GM10266 (cell line): ENCODE data around the gene SEC61A1.

Source experiments
- DNase-seq: peaks from one replicate; pipeline ENCODE4 v3.0.0; 2012; ENCODE audit errors: extremely low spot score
- CTCF ChIP-seq: IDR thresholded peaks from 2 replicates; pipeline ENCODE4 v1.5.1; 2012; ENCODE audit warnings: mild to moderate bottlenecking, low read depth; ENCODE audit not compliant: control insufficient read depth, insufficient read depth; ENCODE audit errors: missing control alignments

SEC61A1 gene

DNA sequence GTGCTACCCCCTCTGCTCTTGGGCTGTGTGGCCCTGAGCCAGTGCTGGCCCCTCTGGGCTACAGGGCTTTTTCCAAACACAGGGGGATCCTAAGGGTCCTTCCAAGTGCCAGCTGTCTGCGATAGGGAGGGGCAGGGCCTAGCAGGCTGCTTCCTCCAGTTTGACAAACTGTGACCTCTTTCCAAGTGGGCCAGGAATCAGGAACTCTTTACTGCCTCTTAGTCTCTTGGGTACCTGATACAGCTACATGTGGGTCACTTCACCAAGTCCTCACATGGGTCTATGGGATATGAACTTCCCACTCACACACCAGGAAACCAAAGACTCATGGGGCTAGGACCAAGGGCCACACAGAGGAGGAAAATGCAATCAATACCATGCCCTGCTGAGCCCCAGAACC is 25.4 kb downstream of the SEC61A1 start:
- TF ChIP-seq CTCF = no peak
- DNase-seq = no peak

- DNase-seq = no peak
- TF ChIP-seq CTCF = no peak
Observed at GRCh38 chr3:128078322-128078721, 26.1 kb downstream of the SEC61A1 start.

DNA sequence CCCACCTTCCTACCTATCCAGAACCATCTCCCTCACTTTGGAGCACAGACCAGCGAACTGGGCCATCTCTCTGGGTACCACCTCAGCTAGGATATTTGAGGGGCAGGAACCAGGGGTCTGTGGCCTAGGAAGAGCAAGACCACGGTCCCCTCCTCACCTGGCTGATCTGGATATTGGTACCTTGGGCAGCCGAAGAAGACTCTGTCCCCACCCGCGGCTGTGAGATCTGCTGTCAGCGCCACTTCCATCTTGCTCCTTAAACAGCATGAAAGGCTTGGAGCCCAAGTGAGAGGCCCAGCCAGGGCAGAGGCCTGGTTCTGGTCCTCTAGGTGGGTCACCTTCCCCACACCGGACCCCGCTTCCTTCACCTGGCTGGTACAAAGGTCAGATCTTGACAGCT is 26.6 kb downstream of the SEC61A1 start:
- no peak for TF ChIP-seq CTCF
- no peak for DNase-seq

DNA sequence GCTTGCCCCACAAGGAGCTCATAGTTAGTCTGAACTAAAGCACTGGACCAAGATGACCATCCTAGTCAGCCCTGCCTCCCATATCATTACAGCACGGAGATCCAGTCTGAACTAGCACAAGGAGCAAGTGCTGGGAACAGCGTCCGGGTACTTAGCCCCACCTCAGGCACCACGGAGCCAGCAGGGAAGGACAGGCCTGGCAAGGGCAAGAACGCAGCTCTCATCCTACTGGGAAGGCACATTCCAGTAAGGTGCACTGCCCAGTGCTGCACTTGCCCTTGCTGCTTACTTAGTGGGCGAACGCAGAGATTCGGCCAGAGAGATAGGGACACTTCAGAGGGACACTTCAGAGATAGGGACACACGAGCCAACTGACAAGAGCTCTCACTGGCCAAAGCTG is 27.6 kb downstream of the SEC61A1 start:
- no peak for DNase-seq

DNA sequence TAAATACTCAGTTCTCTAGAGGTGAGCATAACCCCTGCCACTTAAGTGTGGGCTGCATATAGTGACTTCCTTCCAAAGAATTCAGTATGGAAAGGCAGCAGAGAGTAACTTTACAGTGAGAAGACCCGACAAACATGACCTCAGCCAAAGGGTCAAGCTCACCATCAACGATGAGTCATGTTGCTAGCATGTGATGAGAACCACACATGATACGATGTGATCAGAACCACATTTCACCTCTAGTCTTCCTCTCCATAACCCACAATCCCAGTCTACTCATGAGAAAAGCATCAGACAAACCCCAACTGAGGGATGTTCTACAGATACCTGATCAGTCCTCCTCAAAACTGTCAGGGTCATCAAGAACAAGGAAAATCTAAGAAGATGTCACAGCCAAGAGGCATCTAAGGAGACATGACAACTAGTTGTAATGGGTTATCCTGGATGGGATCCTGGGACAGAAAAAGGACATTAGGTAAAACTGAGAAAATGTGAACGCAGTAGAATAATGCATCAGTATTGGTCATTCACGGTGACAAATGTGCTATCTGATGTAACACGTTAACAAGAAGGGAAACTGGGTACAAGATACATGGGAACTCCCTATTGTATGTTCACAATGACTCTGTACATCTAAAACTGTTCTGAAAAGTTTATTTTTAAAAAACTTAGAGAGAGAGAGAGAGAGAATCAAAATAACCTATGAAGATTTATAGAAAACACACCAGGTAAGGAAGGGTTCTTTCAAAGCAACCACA is 28.3 kb downstream of the SEC61A1 start:
- no peak for TF ChIP-seq CTCF
- no peak for DNase-seq

More for the DNA sequence above, 27.6 kb downstream of the SEC61A1 start:
- no peak for TF ChIP-seq CTCF

- no peak for TF ChIP-seq CTCF
- DNase-seq = no peak
Observed at GRCh38 chr3:128081226-128081625, 29.0 kb downstream of the SEC61A1 start.

- no peak for DNase-seq
- no peak for TF ChIP-seq CTCF
Observed at GRCh38 chr3:128081846-128082245, 29.6 kb downstream of the SEC61A1 start.
